ENCODE data around the gene C15orf39.
A peak's percentile ranks its signal among the peaks of the same experiment; 100 is the strongest.

C15orf39 gene

GRCh38 chr15:75195766-75196241, 5.9 kb upstream of the C15orf39 start:
- Histone ChIP-seq H3K4me3 (ENCODE audit: low read depth, low read length, poor library complexity, severe bottlenecking) (no peak overlapping the region), H3F3A (ENCODE audit: insufficient read depth, low read length) (no peaks in the 10 kb centered on the region), H3K9me3 (ENCODE audit: low read length) (0 out of 2 replicates have a peak, but pooled peaks cover under 1% of the 10 kb centered on the region), H3K27me3 (ENCODE audit: insufficient read depth, low read length) (no peaks in the 10 kb centered on the region; the same call in 1 of the 2 replicates), H3K4me1 (ENCODE audit: insufficient read depth, low read length, severe bottlenecking) (peaks cover 27% of the 10 kb centered on the region), H3K36me3 (ENCODE audit: insufficient read depth, low read length) (no peaks in the 10 kb centered on the region; the same call in 1 of the 2 replicates), H2AFZ (ENCODE audit: low read length) (no peak overlapping the region), H3K9me2 (ENCODE audit: low read depth, low read length) (no peaks in the 10 kb centered on the region), H3K9ac (ENCODE audit: low read length) (no peak overlapping the region), H4K20me1 (ENCODE audit: insufficient read depth, low read length) (no peaks in the 10 kb centered on the region), H3K4me2 (ENCODE audit: low read length) (no peak overlapping the region), H3K79me2 (ENCODE audit: insufficient read depth, low read length) (no peaks in the 10 kb centered on the region), H3K27ac (ENCODE audit: low read depth, low read length, poor library complexity, severe bottlenecking) (no peak overlapping the region)
- TF ChIP-seq EZH2 (IDR thresholded peaks at IDR 0.05; ENCODE audit: borderline replicate concordance, low read length), result no peak
- no peak for TF ChIP-seq CTCF (IDR thresholded peaks at IDR 0.05; ENCODE audit: low read length)

- H3K4me3 ChIP-seq (ENCODE audit: low read depth, low read length, poor library complexity, severe bottlenecking), result no peak overlapping the region
- H2AFZ ChIP-seq (ENCODE audit: low read length), result no peak overlapping the region
- peaks cover 33% of the 10 kb centered on the region for H3K4me1 ChIP-seq (ENCODE audit: insufficient read depth, low read length, severe bottlenecking)
- H3K36me3 ChIP-seq (ENCODE audit: insufficient read depth, low read length), result no peaks in the 10 kb centered on the region
- H3K9me3 ChIP-seq (ENCODE audit: low read length), result no peaks in the 10 kb centered on the region
- no peaks in the 10 kb centered on the region for H3K9me2 ChIP-seq (ENCODE audit: low read depth, low read length)
- no peak overlapping the region for H3K4me2 ChIP-seq (ENCODE audit: low read length)
- no peaks in the 10 kb centered on the region for H3F3A ChIP-seq (ENCODE audit: insufficient read depth, low read length)
- no peaks in the 10 kb centered on the region for H3K79me2 ChIP-seq (ENCODE audit: insufficient read depth, low read length)
- no peaks in the 10 kb centered on the region for H3K27me3 ChIP-seq (ENCODE audit: insufficient read depth, low read length)
- no peak overlapping the region for H3K27ac ChIP-seq (ENCODE audit: low read depth, low read length, poor library complexity, severe bottlenecking)
- TF ChIP-seq EZH2 (IDR thresholded peaks at IDR 0.05; ENCODE audit: borderline replicate concordance, low read length) (no peak), CTCF (IDR thresholded peaks at IDR 0.05; ENCODE audit: low read length) (no peak)
- H4K20me1 ChIP-seq (ENCODE audit: insufficient read depth, low read length), result no peaks in the 10 kb centered on the region
- no peak overlapping the region for H3K9ac ChIP-seq (ENCODE audit: low read length)
Measured at GRCh38 chr15:75197062-75197630, 4.5 kb upstream of the C15orf39 start.

DNA sequence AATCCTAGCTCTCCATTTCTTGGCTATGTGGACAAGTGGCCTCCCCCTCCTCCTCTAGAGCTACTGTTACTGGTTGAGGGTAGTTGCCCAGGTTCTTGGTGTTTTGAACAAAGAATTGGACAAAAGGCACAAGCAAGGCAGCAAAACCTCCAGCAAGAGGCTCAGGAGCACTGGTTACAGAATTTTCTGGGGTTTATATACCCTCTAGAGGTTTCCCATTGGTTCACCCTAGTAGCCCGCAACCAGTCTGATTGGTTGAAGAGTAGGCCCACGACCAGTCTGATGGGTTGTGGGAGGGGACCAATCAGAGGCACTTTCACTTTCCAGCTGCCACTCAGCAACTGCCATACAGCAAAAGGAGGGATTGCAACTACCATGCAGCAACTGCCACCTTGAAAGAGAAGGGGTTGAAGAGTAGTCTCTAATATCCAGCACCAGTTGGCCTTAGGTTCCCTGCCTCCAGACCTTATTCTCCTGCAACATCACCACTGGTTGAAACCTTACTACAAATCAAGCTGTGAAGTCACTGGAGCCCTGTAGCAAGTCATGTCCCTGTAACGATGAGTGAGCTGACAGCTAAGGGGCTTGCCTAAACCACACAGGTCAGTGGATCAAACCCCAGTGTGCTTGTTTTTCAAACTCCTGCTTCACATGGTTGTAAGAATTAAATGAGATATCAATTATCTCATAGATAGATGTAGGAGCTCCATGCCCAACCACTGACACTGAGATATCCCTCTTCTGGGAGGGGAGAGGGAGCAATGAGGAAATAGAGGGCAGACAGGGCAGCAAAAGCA, 2.9 kb upstream of the C15orf39 start:
- Histone ChIP-seq H2AFZ (ENCODE audit: low read length) (no peak overlapping the region), H3K9me2 (ENCODE audit: low read depth, low read length) (no peaks in the 10 kb centered on the region), H4K20me1 (ENCODE audit: insufficient read depth, low read length) (no peaks in the 10 kb centered on the region), H3F3A (ENCODE audit: insufficient read depth, low read length) (no peaks in the 10 kb centered on the region), H3K4me1 (ENCODE audit: insufficient read depth, low read length, severe bottlenecking) (peaks cover 40% of the 10 kb centered on the region), H3K4me3 (ENCODE audit: low read depth, low read length, poor library complexity, severe bottlenecking) (peak overlapping the region; percentile 78), H3K79me2 (ENCODE audit: insufficient read depth, low read length) (peaks cover 10% of the 10 kb centered on the region), H3K27ac (ENCODE audit: low read depth, low read length, poor library complexity, severe bottlenecking) (peak overlapping the region; percentile 78), H3K36me3 (ENCODE audit: insufficient read depth, low read length) (peaks cover 7% of the 10 kb centered on the region; the same call in 1 of the 2 replicates), H3K4me2 (ENCODE audit: low read length) (peak overlapping the region; percentile 90), H3K27me3 (ENCODE audit: insufficient read depth, low read length) (no peaks in the 10 kb centered on the region), H3K9ac (ENCODE audit: low read length) (peak overlapping the region; percentile 55), H3K9me3 (ENCODE audit: low read length) (no peaks in the 10 kb centered on the region)
- TF ChIP-seq EZH2 (IDR thresholded peaks at IDR 0.05; ENCODE audit: borderline replicate concordance, low read length), result no peak
- no peak for TF ChIP-seq CTCF (IDR thresholded peaks at IDR 0.05; ENCODE audit: low read length)

Measured in OCI-LY1 (cell line).